Duodenal mucosa (tissue), 2 donors: ENCODE results near the gene TPPP3.
"Not testable (repeated sequence)": the region's sequence is repeated elsewhere in the genome, so short reads cannot be mapped to it uniquely, and the experiment has no call there.

Experiments used
- H3K27ac ChIP-seq: one replicate; pipeline ENCODE4 v1.7.0; 2013; ENCODE audit warnings: low read depth, low read length
- H3K27me3 ChIP-seq, 2 donors: one replicate each; pipeline ENCODE4 v1.7.0; 2013; ENCODE audit warnings: low read length in 2 of 2, control low read depth in 1 of 2; ENCODE audit not compliant: insufficient read depth in 2 of 2, control insufficient read depth in 1 of 2
- H3K36me3 ChIP-seq, 2 donors: one replicate each; pipeline ENCODE4 v1.7.0; 2013; ENCODE audit warnings: low read length in 2 of 2, control low read depth in 1 of 2; ENCODE audit not compliant: insufficient read depth in 2 of 2, control insufficient read depth in 1 of 2
- H3K4me1 ChIP-seq, 2 donors: one replicate each; pipeline ENCODE4 v1.7.0; 2013; ENCODE audit warnings: low read length in 2 of 2, control low read depth in 1 of 2; ENCODE audit not compliant: insufficient read depth in 2 of 2, control insufficient read depth in 1 of 2
- H3K4me3 ChIP-seq, 2 donors: one replicate each; pipeline ENCODE4 v1.7.0; 2013; ENCODE audit warnings: low read length in 2 of 2, low read depth in 1 of 2
- H3K9ac ChIP-seq, 2 donors: one replicate each; pipeline ENCODE4 v1.7.0; 2013; ENCODE audit warnings: low read length in 2 of 2, low read depth in 1 of 2
- H3K9me3 ChIP-seq, 2 donors: one replicate each; pipeline ENCODE4 v1.7.0; 2013; ENCODE audit warnings: low read length in 2 of 2, control low read depth in 1 of 2; ENCODE audit not compliant: control insufficient read depth in 1 of 2

TPPP3 gene

GRCh38 chr16:67389911-67390815 lies 3.1 kb downstream of the TPPP3 start:
- no peaks in the 10 kb centered on the region for H3K9me3 ChIP-seq
- no peak overlapping the region for H3K9ac ChIP-seq
- peaks cover 0 to 3% of the 10 kb centered on the region in 2 donors for H3K27me3 ChIP-seq
- H3K4me1 ChIP-seq = peaks cover 9 to 42% of the 10 kb centered on the region in 2 donors
- no peak overlapping the region for H3K4me3 ChIP-seq
- no peak overlapping the region for H3K27ac ChIP-seq
- H3K36me3 ChIP-seq = no peaks in the 10 kb centered on the region

GRCh38 chr16:67388591-67388990 lies 4.7 kb downstream of the TPPP3 start:
- Histone ChIP-seq H3K4me3 (no peak overlapping the region), H3K36me3 (no peaks in the 10 kb centered on the region), H3K27ac (no peak overlapping the region), H3K9ac (no peak overlapping the region), H3K27me3 (no peaks in the 10 kb centered on the region), H3K9me3 (no peaks in the 10 kb centered on the region), H3K4me1 (peaks cover under 1 to 32% of the 10 kb centered on the region in 2 donors)

- Histone ChIP-seq H3K27me3 (no peaks in the 10 kb centered on the region), H3K9me3 (no peaks in the 10 kb centered on the region), H3K4me3 (no peak overlapping the region), H3K27ac (no peak overlapping the region), H3K4me1 (peaks cover 0 to 32% of the 10 kb centered on the region in 2 donors), H3K36me3 (no peaks in the 10 kb centered on the region), H3K9ac (no peak overlapping the region)
These were observed 5.1 kb downstream of the TPPP3 start for GRCh38 chr16:67388191-67388590.

GRCh38 chr16:67387479-67388079 lies 5.7 kb downstream of the TPPP3 start:
- Histone ChIP-seq H3K4me1 (peaks cover 0 to 26% of the 10 kb centered on the region in 2 donors), H3K27ac (no peak overlapping the region), H3K36me3 (no peaks in the 10 kb centered on the region), H3K9ac (no peak overlapping the region), H3K4me3 (no peak overlapping the region), H3K9me3 (no peaks in the 10 kb centered on the region), H3K27me3 (no peaks in the 10 kb centered on the region)

- Histone ChIP-seq H3K36me3 (no peaks in the 10 kb centered on the region), H3K27ac (no peak overlapping the region), H3K27me3 (no peaks in the 10 kb centered on the region)
These were observed 6.3 kb downstream of the TPPP3 start for GRCh38 chr16:67386861-67387455.

GRCh38 chr16:67384778-67385510 lies 8.4 kb downstream of the TPPP3 start:
- Histone ChIP-seq H3K9ac (no peak overlapping the region), H3K9me3 (no peaks in the 10 kb centered on the region), H3K36me3 (no peaks in the 10 kb centered on the region), H3K27ac (no peak overlapping the region), H3K4me1 (peaks cover 0 to 4% of the 10 kb centered on the region in 2 donors), H3K27me3 (no peaks in the 10 kb centered on the region), H3K4me3 (no peak overlapping the region)

More at GRCh38 chr16:67386861-67387455, 6.3 kb downstream of the TPPP3 start:
- peaks cover 0 to 20% of the 10 kb centered on the region in 2 donors for H3K4me1 ChIP-seq
- H3K9me3 ChIP-seq = no peaks in the 10 kb centered on the region
- H3K9ac ChIP-seq = no peak overlapping the region
- H3K4me3 ChIP-seq = no peak overlapping the region

- Histone ChIP-seq H3K9me3 (no peaks in the 10 kb centered on the region), H3K9ac (no peak overlapping the region), H3K27ac (no peak overlapping the region), H3K4me3 (no peak overlapping the region), H3K4me1 (no peaks in the 10 kb centered on the region), H3K36me3 (no peaks in the 10 kb centered on the region), H3K27me3 (no peaks in the 10 kb centered on the region)
These were observed 10.0 kb downstream of the TPPP3 start for GRCh38 chr16:67383284-67383683.

- Histone ChIP-seq H3K9me3 (no peaks in the 10 kb centered on the region), H3K36me3 (no peaks in the 10 kb centered on the region), H3K27ac (no peak overlapping the region), H3K4me1 (no peaks in the 10 kb centered on the region), H3K9ac (no peak overlapping the region), H3K4me3 (no peak overlapping the region), H3K27me3 (peaks cover 0 to 3% of the 10 kb centered on the region in 2 donors)
These were observed 14.7 kb downstream of the TPPP3 start for GRCh38 chr16:67378642-67379041.

- not testable (repeated sequence) for H3K9me3 ChIP-seq, H3K4me1 ChIP-seq, H3K9ac ChIP-seq, H3K27me3 ChIP-seq, H3K4me3 ChIP-seq, H3K27ac ChIP-seq, H3K36me3 ChIP-seq
These were observed 17.3 kb downstream of the TPPP3 start for GRCh38 chr16:67376012-67376411.
